A549 (cell line): ENCODE data around the gene OSBPL8. TPM values are rescaled to one million over a fixed set of nuclear protein-coding genes. Genes with fewer than 3 reads are reported as not detected.

Experiments used
- BCL3 ChIP-seq: fragments of >200 bp; sonication (Bioruptor Twin); formaldehyde crosslinking; IDR thresholded peaks from 3 replicates; pipeline ENCODE4 v1.6.1; 2016
- CBX2 ChIP-seq: fragments of 200-600 bp; sonication (generic); IDR thresholded peaks from 2 replicates; pipeline ENCODE4 v1.6.1; 2016; ENCODE audit warnings: low read depth, mild to moderate bottlenecking, borderline replicate concordance
- CHD2 ChIP-seq: fragments of 150-350 bp; IDR thresholded peaks from 2 replicates; pipeline ENCODE4 v1.6.1; 2014; ENCODE audit warnings: low read length; ENCODE audit not compliant: partially characterized antibody
- CHD4 ChIP-seq: fragments of 200-600 bp; sonication (generic); IDR thresholded peaks from 2 replicates; pipeline ENCODE4 v1.6.1; 2016; ENCODE audit warnings: antibody characterized with exemption, mild to moderate bottlenecking, borderline replicate concordance
- EHF ChIP-seq: fragments of 250-450 bp; sonication (Bioruptor Pico); IDR thresholded peaks from 2 replicates; pipeline ENCODE4 v1.5.0; 2020; ENCODE audit warnings: mild to moderate bottlenecking
- EHMT2 ChIP-seq: fragments of 200-600 bp; sonication (generic); IDR thresholded peaks from 2 replicates; pipeline ENCODE4 v1.6.1; 2016; ENCODE audit warnings: antibody characterized with exemption, low read depth, mild to moderate bottlenecking, moderate library complexity
- EP300 ChIP-seq, 2 experiments: fragments of >200 bp; sonication (Bioruptor Twin); formaldehyde crosslinking; IDR thresholded peaks; 2 replicates in 1 of 2; 3 replicates in 1 of 2; pipeline ENCODE4 v1.6.1; 2016 to 2017
- FOSB ChIP-seq: fragments of 250-450 bp; sonication (Bioruptor Pico); IDR thresholded peaks from 2 replicates; pipeline ENCODE4 v1.5.0; 2020; ENCODE audit warnings: mild to moderate bottlenecking, moderate library complexity
- FOXS1 ChIP-seq: fragments of 250-450 bp; sonication (Bioruptor Pico); IDR thresholded peaks from 2 replicates; pipeline ENCODE4 v1.5.0; 2020; ENCODE audit warnings: mild to moderate bottlenecking, moderate library complexity
- GATA3 ChIP-seq: IDR thresholded peaks from 2 replicates; pipeline ENCODE4 v1.6.1; 2012; ENCODE audit warnings: borderline replicate concordance
- HDAC2 ChIP-seq: fragments of 200-600 bp; sonication (generic); IDR thresholded peaks from 2 replicates; pipeline ENCODE4 v1.6.1; 2016
- HES2 ChIP-seq: fragments of >200 bp; sonication (Bioruptor Twin); formaldehyde crosslinking; IDR thresholded peaks from 2 replicates; pipeline ENCODE4 v1.6.1; 2016
- HMGXB4 ChIP-seq: fragments of 250-450 bp; sonication (Bioruptor Pico); IDR thresholded peaks from 2 replicates; pipeline ENCODE4 v1.5.0; 2021; ENCODE audit warnings: mild to moderate bottlenecking, moderate library complexity, borderline replicate concordance
- HOXA7 ChIP-seq: fragments of 250-450 bp; sonication (Bioruptor Pico); IDR thresholded peaks from 2 replicates; pipeline ENCODE4 v1.5.0; 2020; ENCODE audit warnings: mild to moderate bottlenecking, moderate library complexity
- HOXB5 ChIP-seq: fragments of 250-450 bp; sonication (Bioruptor Pico); IDR thresholded peaks from 2 replicates; pipeline ENCODE4 v1.5.0; 2020; ENCODE audit warnings: mild to moderate bottlenecking, moderate library complexity
- KDM1A ChIP-seq: fragments of 200-600 bp; sonication (generic); IDR thresholded peaks from 2 replicates; pipeline ENCODE4 v1.6.1; 2016; ENCODE audit warnings: low read depth, mild to moderate bottlenecking
- KDM5A ChIP-seq: fragments of 200-600 bp; sonication (generic); IDR thresholded peaks from 2 replicates; pipeline ENCODE4 v1.6.1; 2016; ENCODE audit warnings: antibody characterized with exemption, mild to moderate bottlenecking
- MAZ ChIP-seq: fragments of 150-350 bp; IDR thresholded peaks from 2 replicates; pipeline ENCODE4 v1.6.1; 2014; ENCODE audit warnings: antibody characterized with exemption, low read depth, low read length, borderline replicate concordance
- MYC ChIP-seq: IDR thresholded peaks from 2 replicates; pipeline ENCODE4 v1.6.1; 2012; ENCODE audit warnings: mild to moderate bottlenecking, inconsistent platforms, low read length, improper control_type of control experiment, borderline replicate concordance
- NFE2L2 ChIP-seq: fragments of 150-350 bp; conservative IDR thresholded peaks from 2 replicates; pipeline ENCODE4 v1.6.1; 2014; ENCODE audit warnings: low read length
- PBX3 ChIP-seq: IDR thresholded peaks from 2 replicates; pipeline ENCODE4 v1.6.1; 2012
- PHF8 ChIP-seq: fragments of 200-600 bp; sonication (generic); IDR thresholded peaks from 2 replicates; pipeline ENCODE4 v1.6.1; 2016; ENCODE audit warnings: low read depth, mild to moderate bottlenecking, antibody characterized with exemption, moderate library complexity, borderline replicate concordance
- POLR2A ChIP-seq: IDR thresholded peaks from 2 replicates; pipeline ENCODE4 v1.6.1; 2012; ENCODE audit warnings: mild to moderate bottlenecking, low read length
- POLR2AphosphoS2 ChIP-seq: conservative IDR thresholded peaks from 2 replicates; pipeline ENCODE4 v1.6.1; 2012; ENCODE audit warnings: low read length, improper control_type of control experiment, inconsistent platforms
- RARB ChIP-seq: fragments of 250-450 bp; sonication (Bioruptor Pico); IDR thresholded peaks from 2 replicates; pipeline ENCODE4 v1.8.0; 2021; ENCODE audit warnings: mild to moderate bottlenecking, moderate library complexity
- SREBF2 ChIP-seq: fragments of 450-650 bp; IDR thresholded peaks from 2 replicates; pipeline ENCODE4 v1.6.1; 2014; ENCODE audit warnings: mild to moderate bottlenecking, moderate library complexity
- TFCP2L1 ChIP-seq: fragments of 250-450 bp; sonication (Bioruptor Pico); IDR thresholded peaks from 2 replicates; pipeline ENCODE4 v1.5.0; 2021; ENCODE audit warnings: mild to moderate bottlenecking
- USF2 ChIP-seq: fragments of 450-650 bp; IDR thresholded peaks from 2 replicates; pipeline ENCODE4 v1.6.1; 2014; ENCODE audit warnings: antibody characterized with exemption
- ZFP36 ChIP-seq: fragments of 450-650 bp; IDR thresholded peaks from 2 replicates; pipeline ENCODE4 v1.6.1; 2014; ENCODE audit warnings: borderline replicate concordance; ENCODE audit not compliant: partially characterized antibody
- ZSCAN20 ChIP-seq: fragments of 250-450 bp; sonication (Bioruptor Pico); IDR thresholded peaks from 2 replicates; pipeline ENCODE4 v1.8.0; 2022; ENCODE audit warnings: mild to moderate bottlenecking, moderate library complexity
- polyA plus RNA-seq, 4 experiments: library from polyadenylated mRNA; depleted of rRNA in 3 of 4; stranded (reverse); fragments of >200 nt; fragmentation: RNase III in 1 of 4; extraction: RNeasy Plus Mini Kit Qiagen cat#74134 plus additional on column Dnase treatment in 1 of 4; gene quantifications; 2 replicates in 3 of 4; 3 replicates in 1 of 4; pipeline ENCODE4 v1.2.3, GENCODE V29; 2011 to 2017

The OSBPL8 gene
- polyA plus RNA-seq, 2 of the 4 experiments (the other 2 are of a cell fraction): 15.4 to 43.2 TPM

- peak; percentile 97 for TF ChIP-seq USF2
- no peak for TF ChIP-seq SREBF2
- no peak for TF ChIP-seq GATA3
- peak; percentile 92; the same call in 2 of the 3 replicates for TF ChIP-seq BCL3
- no peak for TF ChIP-seq KDM1A
- TF ChIP-seq HOXB5 (CRISPR knock-in tag): no peak
- TF ChIP-seq MAZ: no peak
- TF ChIP-seq KDM5A: peak; percentile 87
- peak; percentile 96 for TF ChIP-seq POLR2A
- TF ChIP-seq HOXA7 (CRISPR knock-in tag): no peak
- TF ChIP-seq EHF (CRISPR knock-in tag): no peak
- no peak for TF ChIP-seq MYC
- TF ChIP-seq TFCP2L1 (CRISPR knock-in tag): no peak
- no peak for TF ChIP-seq PBX3
- no peak for TF ChIP-seq FOXS1 (CRISPR knock-in tag)
- no peak for TF ChIP-seq EHMT2
- no peak for TF ChIP-seq POLR2AphosphoS2
- no peak for TF ChIP-seq RARB (CRISPR knock-in tag)
- TF ChIP-seq FOSB (CRISPR knock-in tag): no peak
- TF ChIP-seq EP300 (IDR thresholded peaks at IDR 0.05): no peak
- TF ChIP-seq PHF8: peak; percentile 58
- no peak for TF ChIP-seq HES2
- TF ChIP-seq ZSCAN20 (CRISPR knock-in tag): no peak
- no peak for TF ChIP-seq HMGXB4 (CRISPR knock-in tag)
- no peak for TF ChIP-seq CHD4
- no peak for TF ChIP-seq ZFP36
- TF ChIP-seq HDAC2: no peak
- no peak for TF ChIP-seq CBX2
- TF ChIP-seq NFE2L2: no peak
- TF ChIP-seq CHD2: no peak
Measured at GRCh38 chr12:76559400-76560085, at the start of gene OSBPL8 (continued).
